NCI-H146 treated with DMSO at 0.1 percent for 48 hours (cell line): Measurements from ENCODE around the gene SOS1.

Experiments
- DNase-seq: peaks from one replicate; lab custom pipeline; 2025; ENCODE audit not compliant: unreplicated experiment; lab: John Stamatoyannopoulos, UW

The SOS1 gene

GRCh38 chr2:38935568-38936172, 185.2 kb downstream of the SOS1 start:
- no peak for DNase-seq

GRCh38 chr2:38934742-38935141, 186.1 kb downstream of the SOS1 start:
- no peak for DNase-seq

GRCh38 chr2:38933653-38934052, 187.2 kb downstream of the SOS1 start:
- DNase-seq = no peak

- DNase-seq = no peak
Measured at GRCh38 chr2:38932586-38932985, 188.3 kb downstream of the SOS1 start.
